Measurements from ENCODE around the gene MMP28.

DNA sequence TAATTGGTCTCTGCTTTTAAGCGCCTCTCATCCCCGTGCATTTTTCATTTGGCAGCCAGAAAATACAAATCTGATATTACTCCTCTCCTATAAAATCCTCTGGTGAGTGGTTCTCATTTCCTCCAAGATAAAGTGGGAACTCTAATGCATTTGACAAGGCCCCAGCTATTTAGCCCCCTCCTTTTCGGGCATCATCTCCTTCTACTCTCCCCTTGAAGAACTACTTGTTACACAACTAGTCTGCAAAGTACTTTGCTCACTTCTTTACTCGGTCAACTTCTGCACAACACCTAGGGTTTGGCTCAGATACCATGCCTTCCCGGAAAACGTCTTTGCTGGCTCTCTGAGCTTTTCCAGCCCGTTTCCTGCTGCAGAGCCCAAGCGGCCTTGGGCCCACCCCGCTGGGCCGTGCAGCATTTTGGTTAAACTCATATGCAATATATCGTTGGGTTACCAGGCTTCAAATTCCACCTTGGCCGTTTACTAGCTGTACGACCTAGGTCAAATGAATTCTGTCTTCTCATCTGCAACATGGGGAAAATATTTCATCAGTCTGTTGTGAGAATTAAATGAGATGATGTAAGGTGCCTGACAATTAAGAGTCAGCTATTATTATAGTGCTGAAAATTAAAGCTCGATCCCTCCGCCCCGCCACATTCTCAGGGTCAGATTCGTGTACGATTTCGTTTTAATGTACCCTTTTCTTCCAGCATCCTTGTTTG is 13.0 kb upstream of the MMP28 start:
- TF ChIP-seq, protein P1, sequence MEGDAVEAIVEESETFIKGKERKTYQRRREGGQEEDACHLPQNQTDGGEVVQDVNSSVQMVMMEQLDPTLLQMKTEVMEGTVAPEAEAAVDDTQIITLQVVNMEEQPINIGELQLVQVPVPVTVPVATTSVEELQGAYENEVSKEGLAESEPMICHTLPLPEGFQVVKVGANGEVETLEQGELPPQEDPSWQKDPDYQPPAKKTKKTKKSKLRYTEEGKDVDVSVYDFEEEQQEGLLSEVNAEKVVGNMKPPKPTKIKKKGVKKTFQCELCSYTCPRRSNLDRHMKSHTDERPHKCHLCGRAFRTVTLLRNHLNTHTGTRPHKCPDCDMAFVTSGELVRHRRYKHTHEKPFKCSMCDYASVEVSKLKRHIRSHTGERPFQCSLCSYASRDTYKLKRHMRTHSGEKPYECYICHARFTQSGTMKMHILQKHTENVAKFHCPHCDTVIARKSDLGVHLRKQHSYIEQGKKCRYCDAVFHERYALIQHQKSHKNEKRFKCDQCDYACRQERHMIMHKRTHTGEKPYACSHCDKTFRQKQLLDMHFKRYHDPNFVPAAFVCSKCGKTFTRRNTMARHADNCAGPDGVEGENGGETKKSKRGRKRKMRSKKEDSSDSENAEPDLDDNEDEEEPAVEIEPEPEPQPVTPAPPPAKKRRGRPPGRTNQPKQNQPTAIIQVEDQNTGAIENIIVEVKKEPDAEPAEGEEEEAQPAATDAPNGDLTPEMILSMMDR (IDR thresholded peaks at IDR 0.05; ENCODE audit: insufficient read depth, low read length, poor library complexity, severe bottlenecking) = no peak
- TF ChIP-seq EZH2phosphoT487 (conservative IDR thresholded peaks at IDR 0.05; ENCODE audit: low read length) = no peak
